Heart right ventricle (tissue), 16 donors: ENCODE measurements around the gene TSKU. TPM values are rescaled to one million over a fixed set of nuclear protein-coding genes. Genes with fewer than 3 reads are reported as not detected.

ENCODE experiments used
- ATAC-seq, 8 donors: fragments of 200-7000 bp; cut with Tn5 transposase; one replicate each; pipeline ENCODE4 v1.9.1; 2020; ENCODE audit warnings: mild to moderate bottlenecking in 8 of 8, moderate library complexity in 8 of 8, moderate number of reproducible peaks in 1 of 8
- DNase-seq, 2 donors: peaks; one replicate each; pipeline ENCODE4 v3.0.0-alpha.2; 2020
- H3K27ac ChIP-seq, 10 donors: fragments of 200-600 bp; sonication (generic) in 2 of 10; one replicate each; pipeline versions ENCODE4 v1.5.0 to v1.8.0; 2020 to 2022; ENCODE audit warnings: mild to moderate bottlenecking in 3 of 10
- H3K27me3 ChIP-seq, 7 donors: fragments of 200-600 bp; one replicate each; pipeline ENCODE4 v1.8.0; 2021 to 2022; ENCODE audit warnings: mild to moderate bottlenecking in 2 of 7
- H3K36me3 ChIP-seq, 9 donors: fragments of 200-600 bp; sonication (generic) in 1 of 9; one replicate each; pipeline versions ENCODE4 v1.5.0 to v1.8.0; 2020 to 2022; ENCODE audit warnings: mild to moderate bottlenecking in 2 of 9
- H3K4me1 ChIP-seq, 9 donors: fragments of 200-600 bp; sonication (generic) in 1 of 9; one replicate each; pipeline versions ENCODE4 v1.5.0 to v1.8.0; 2020 to 2022; ENCODE audit warnings: mild to moderate bottlenecking in 4 of 9
- H3K4me3 ChIP-seq, 10 donors: fragments of 200-600 bp; sonication (generic) in 2 of 10; one replicate each; pipeline versions ENCODE4 v1.5.0 to v1.8.0; 2020 to 2022; ENCODE audit warnings: mild to moderate bottlenecking in 7 of 10, moderate library complexity in 2 of 10
- H3K9me3 ChIP-seq, 11 donors: fragments of 200-600 bp in 10 of 11; sonication (generic) in 2 of 11; one replicate each; pipeline versions ENCODE4 v1.5.0 to v1.8.0; 2013 to 2022; ENCODE audit warnings: mild to moderate bottlenecking in 2 of 11, control low read depth in 1 of 11, moderate library complexity in 1 of 11
- WGBS, 2 donors: extraction: QIAGEN DNeasy Blood & Tissue Kit; methylation state at CpG; one replicate each; pipeline ENCODE4 v1.1.7; 2013; ENCODE audit warnings: inconsistent platforms in 1 of 2; 5-methylcytosine and 5-hydroxymethylcytosine counted together
- intact Hi-C, 10 donors: fragments of 100-400 bp; cut with DNase I; formaldehyde crosslinking; loops; one replicate each; pipeline versions ENCODE4 v1.11.1 to v1.14.2; 2022
- polyA plus RNA-seq, 2 donors: library from polyadenylated mRNA; stranded (reverse); fragments of 200-250 nt; gene quantifications; one replicate each; pipeline ENCODE4 v1.2.3, GENCODE V29; 2013
- total RNA-seq, 10 donors: library from RNA; stranded (reverse); fragmentation: NEBNext Ultra II Directional in 3 of 10; extraction: Animal tissue kit (Norgen Biotek cat#: 25700) in 3 of 10; gene quantifications; one replicate each; pipeline versions ENCODE4 v1.2.1 to v1.2.4, GENCODE V29; 2021 to 2023
- TF ChIP-seq, protein P1 (sequence below), 9 donors: fragments of 200-600 bp; sonication (generic) in 2 of 9; IDR thresholded peaks; one replicate each; pipeline versions ENCODE4 v1.5.0 to v1.8.0; 2021 to 2022; ENCODE audit warnings: antibody characterized with exemption in 9 of 9, mild to moderate bottlenecking in 5 of 9, moderate library complexity in 1 of 9
- donor health status: Arrhythmogenic right ventricular cardiomyopathy.
- donor health status: ischemic (EF 13 %, LVEDD 7.1; RV severe dilation, severe dysfunction).
- donor health status: healthy with polysubstance abuse.
- donor health status: DM: no; HTN: yes; CAD: no.
- donor health status: DM: no; HTN: no; CAD: no.
- donor health status: ischemic (EF 25% LVEDD 6.9; RV normal size, moderate dysfunction).
- donor health status: ischemic (EF 25% LVEDD 5.7; RV mildly dilated, moderate dysfunction).
- donor health status: healthy.
- donor health status: DM: yes; HTN: yes; CAD: no.
- donor health status: Ischemic cardiomyopathy.
- donor health status: ischemic (EF 35%, LVEDD 5.7; RV mildly dilated, moderate dysfunction).
- donor health status: nonischemic (EF 11% LVEDD 7.7; RV severe dilation, severe dysfunction).
- donor health status: DM: yes; HTN: yes; CAD: no.
- donor health status: PGD.
- donor health status: ischemic (EF 29% LVEDD 5.4; RV normal size, mild dysfunction).
- donor health status: nonischemic (EF 23%, LVEDD 6.1; RV moderate dilation, normal function).

TSKU gene
- total and polyA plus RNA-seq, 12 donors, result 3.0 to 21.9 (median 6.8) TPM

DNA sequence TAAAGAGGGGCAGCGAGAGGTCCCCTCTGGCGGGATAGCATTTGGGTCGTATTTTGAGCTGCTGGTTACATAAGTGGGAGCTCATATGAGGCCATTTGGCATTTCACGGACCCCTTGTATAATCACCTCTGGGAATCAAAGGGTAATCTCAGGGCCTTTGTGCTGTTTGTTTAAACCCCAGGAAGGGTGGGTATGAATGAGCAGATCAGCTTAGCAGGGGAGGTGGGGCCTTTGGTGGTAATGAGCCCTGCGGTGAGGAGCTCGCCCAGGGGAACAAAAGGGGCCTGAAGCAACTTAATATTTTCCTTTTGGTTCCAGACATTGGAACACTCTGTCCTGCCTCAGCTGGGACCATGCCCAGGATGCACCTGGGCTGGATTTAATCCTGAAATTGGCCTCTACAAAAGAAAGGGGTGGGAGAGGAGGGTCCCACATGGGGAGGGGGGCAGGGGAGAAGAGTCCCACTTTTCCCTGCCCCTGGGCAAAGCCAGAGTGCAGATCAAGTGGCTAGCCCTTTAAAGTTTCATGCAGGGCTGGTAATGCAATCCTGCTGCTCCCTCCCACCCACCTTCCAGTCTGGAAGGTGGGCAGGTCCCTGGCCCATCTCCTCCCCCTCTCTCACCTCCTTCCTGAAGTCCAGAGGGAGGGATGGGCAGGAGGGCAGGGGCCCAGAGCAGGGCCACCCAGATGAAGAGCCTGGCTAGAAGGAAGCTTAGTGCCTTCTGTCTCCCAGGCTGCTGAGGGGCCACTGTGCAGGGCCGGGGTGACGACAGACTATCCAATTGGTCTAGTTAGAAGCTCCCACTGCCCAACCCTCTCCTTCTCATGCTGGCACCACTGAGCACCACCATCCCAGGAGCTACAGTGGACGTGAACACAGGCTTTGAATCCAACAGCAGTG lies 10.5 kb downstream of the TSKU start:
- WGBS, 2 donors, result 67 to 72% methylated on average over 9 of the region's 9 CpGs
- no peak for DNase-seq
- H3K27me3 ChIP-seq, result no peaks in the 10 kb centered on the region
- intact Hi-C loops, result no loop called here
- ATAC-seq, result peak in 1 of 8 donors; percentile 40
- peaks cover 8 to 33% (median 19%) of the 10 kb centered on the region in 9 donors for H3K4me1 ChIP-seq
- TF ChIP-seq, protein P1, sequence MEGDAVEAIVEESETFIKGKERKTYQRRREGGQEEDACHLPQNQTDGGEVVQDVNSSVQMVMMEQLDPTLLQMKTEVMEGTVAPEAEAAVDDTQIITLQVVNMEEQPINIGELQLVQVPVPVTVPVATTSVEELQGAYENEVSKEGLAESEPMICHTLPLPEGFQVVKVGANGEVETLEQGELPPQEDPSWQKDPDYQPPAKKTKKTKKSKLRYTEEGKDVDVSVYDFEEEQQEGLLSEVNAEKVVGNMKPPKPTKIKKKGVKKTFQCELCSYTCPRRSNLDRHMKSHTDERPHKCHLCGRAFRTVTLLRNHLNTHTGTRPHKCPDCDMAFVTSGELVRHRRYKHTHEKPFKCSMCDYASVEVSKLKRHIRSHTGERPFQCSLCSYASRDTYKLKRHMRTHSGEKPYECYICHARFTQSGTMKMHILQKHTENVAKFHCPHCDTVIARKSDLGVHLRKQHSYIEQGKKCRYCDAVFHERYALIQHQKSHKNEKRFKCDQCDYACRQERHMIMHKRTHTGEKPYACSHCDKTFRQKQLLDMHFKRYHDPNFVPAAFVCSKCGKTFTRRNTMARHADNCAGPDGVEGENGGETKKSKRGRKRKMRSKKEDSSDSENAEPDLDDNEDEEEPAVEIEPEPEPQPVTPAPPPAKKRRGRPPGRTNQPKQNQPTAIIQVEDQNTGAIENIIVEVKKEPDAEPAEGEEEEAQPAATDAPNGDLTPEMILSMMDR (IDR thresholded peaks at IDR 0.05), result no peak
- H3K4me3 ChIP-seq, result no peak overlapping the region
- H3K27ac ChIP-seq, result peak overlapping the region in 4 of 10 donors; percentile 4 to 48 (median 30)
- H3K9me3 ChIP-seq, result peaks cover 0 to 9% (median 0%) of the 10 kb centered on the region in 11 donors
- peaks cover 0 to 23% (median 0%) of the 10 kb centered on the region in 9 donors for H3K36me3 ChIP-seq

DNA sequence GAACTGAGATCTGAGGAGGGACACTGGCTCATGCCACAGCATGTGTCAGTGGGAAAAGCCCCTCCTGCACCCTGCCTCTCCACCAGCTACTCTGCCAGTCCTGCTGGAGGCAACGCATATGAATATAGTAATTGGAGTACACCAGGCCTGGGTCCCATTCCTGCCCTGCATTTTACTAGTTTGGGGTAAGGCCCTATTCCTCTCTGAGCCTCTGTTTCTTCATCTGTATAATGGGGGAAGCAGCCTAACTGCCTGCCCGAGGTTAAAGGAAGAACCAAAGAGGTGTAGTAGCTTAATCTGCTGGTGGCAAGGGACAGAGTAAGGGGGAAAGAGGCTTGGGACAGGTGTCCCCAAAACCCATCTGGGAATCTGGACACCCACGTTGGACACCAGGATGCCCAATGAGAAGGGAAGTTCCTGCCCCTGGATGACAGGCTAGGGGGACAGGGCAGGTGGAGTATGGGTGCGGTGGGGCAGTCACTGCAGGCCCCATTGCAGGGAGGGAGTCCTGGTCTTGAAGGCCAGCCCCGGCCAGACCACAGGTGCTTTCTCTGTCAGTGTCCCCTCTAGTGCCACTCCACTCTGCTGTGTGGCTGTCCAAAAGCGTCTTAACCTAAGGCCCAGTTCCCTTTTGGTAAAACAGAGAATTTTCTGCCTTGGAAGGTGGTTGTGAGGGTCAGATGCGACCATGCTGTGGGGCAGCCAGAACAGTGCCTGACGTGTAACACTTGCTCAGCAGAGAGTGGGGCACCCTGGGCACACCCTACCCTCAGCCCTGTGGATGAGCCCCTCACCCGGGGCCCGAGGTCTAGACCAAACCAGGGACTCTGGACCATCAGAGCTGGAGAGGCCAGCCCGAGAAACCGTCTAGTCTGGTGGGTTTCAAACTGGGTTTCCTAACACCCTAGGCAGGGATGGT lies 11.5 kb downstream of the TSKU start:
- WGBS, 2 donors, result 87 to 95% methylated on average over 12 of the region's 12 CpGs
- H3K36me3 ChIP-seq, result peaks cover 0 to 23% (median 0%) of the 10 kb centered on the region in 9 donors
- H3K4me3 ChIP-seq, result no peak overlapping the region
- TF ChIP-seq, protein P1 (IDR thresholded peaks at IDR 0.05), result no peak
- no peak for DNase-seq
- peaks cover 5 to 33% (median 25%) of the 10 kb centered on the region in 9 donors for H3K4me1 ChIP-seq
- H3K27ac ChIP-seq, result peak overlapping the region in 1 of 10 donors; percentile 48
- no peak for ATAC-seq
- H3K9me3 ChIP-seq, result peaks cover 0 to 9% (median 0%) of the 10 kb centered on the region in 11 donors
- intact Hi-C loops, result loop anchor here in 1 of 10 donors (5.0 kb wide), 1 partner anchor 62 kb away; no protein-coding TSS in a partner anchor
- H3K27me3 ChIP-seq, result no peaks in the 10 kb centered on the region

DNA sequence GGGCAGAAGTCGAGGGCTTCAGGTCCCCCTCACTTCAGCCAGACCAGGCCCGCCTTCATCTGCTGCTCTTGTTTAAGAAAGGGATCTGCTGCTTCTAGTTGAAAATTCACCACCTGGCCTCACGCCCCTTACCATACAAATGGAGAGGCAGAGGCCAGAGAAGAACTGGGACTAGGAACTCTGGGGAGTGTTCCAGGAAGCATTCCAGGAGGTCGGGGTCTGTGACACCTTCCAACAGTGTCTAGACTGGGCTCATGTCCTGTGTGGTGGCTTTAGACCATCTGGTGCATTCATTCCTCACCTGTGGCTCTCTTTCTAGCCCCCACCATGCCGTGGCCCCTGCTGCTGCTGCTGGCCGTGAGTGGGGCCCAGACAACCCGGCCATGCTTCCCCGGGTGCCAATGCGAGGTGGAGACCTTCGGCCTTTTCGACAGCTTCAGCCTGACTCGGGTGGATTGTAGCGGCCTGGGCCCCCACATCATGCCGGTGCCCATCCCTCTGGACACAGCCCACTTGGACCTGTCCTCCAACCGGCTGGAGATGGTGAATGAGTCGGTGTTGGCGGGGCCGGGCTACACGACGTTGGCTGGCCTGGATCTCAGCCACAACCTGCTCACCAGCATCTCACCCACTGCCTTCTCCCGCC lies 12.3 kb downstream of the TSKU start:
- Histone ChIP-seq H3K4me3 (no peak overlapping the region), H3K27me3 (no peaks in the 10 kb centered on the region), H3K36me3 (peaks cover 0 to 23% (median 0%) of the 10 kb centered on the region in 9 donors), H3K4me1 (peaks cover 5 to 38% (median 25%) of the 10 kb centered on the region in 9 donors), H3K9me3 (peaks cover 0 to 9% (median 0%) of the 10 kb centered on the region in 11 donors), H3K27ac (no peak overlapping the region)
- intact Hi-C loops, result loop anchor here in 1 of 10 donors (5.0 kb wide), 1 partner anchor 63 kb away; no protein-coding TSS in a partner anchor
- TF ChIP-seq, protein P1 (IDR thresholded peaks at IDR 0.05), result no peak
- DNase-seq (no peak), ATAC-seq (no peak)
- 82 to 88% methylated on average over 21 of the region's 21 CpGs for WGBS, 2 donors
